ENCODE measurements around the gene LRRC27. TPM values are rescaled to one million over a fixed set of nuclear protein-coding genes. Genes with fewer than 3 reads are reported as not detected.
"Not testable (repeated sequence)": the region's sequence is repeated elsewhere in the genome, so short reads cannot be mapped to it uniquely, and the experiment has no call there.

Gene LRRC27
- polyA plus RNA-seq, 3 donors, result 25.4 to 33.2 (median 25.5) TPM

DNA sequence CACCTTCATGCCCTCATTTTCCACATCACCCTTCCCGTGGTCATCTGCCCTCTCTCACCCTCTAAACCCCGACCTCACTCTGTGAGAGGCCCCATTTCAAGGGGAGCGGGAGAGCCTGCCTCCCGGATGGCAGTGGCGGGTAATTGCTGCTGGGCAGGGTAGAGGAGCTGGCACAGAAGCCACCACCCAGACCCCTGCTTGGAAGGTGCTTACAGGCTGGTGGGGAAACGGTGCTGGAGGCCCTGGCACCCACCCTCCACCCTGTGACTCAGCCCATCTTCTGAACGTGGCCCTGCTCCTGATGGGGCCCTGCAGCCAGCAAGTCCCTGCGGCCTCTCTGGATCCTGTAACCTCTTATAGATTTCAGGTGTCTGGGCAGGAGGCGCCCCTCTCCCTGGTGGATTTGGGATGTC, 54.4 kb downstream of the LRRC27 start:
- DNase-seq, result no peak

DNA sequence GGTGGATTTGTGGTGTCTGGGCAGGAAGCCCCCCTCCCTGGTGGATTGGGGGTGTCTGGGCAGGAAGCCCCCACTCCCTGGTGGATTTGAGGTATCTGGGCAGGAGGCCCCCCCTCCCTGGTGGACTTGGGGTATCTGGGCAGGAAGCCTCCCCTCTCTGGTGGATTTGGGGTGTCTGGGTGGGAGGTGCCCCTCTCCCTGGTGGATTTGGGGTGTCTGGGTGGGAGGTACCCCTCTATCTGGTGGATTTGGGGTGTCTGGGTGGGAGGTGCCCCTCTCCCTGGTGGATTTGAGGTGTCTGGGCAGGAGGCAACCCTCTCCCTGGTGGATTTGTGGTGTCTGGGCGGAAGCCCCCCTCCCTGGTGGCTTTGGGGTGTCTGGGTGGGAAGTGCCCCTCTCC, 54.9 kb downstream of the LRRC27 start:
- DNase-seq, result not testable (repeated sequence)

DNA sequence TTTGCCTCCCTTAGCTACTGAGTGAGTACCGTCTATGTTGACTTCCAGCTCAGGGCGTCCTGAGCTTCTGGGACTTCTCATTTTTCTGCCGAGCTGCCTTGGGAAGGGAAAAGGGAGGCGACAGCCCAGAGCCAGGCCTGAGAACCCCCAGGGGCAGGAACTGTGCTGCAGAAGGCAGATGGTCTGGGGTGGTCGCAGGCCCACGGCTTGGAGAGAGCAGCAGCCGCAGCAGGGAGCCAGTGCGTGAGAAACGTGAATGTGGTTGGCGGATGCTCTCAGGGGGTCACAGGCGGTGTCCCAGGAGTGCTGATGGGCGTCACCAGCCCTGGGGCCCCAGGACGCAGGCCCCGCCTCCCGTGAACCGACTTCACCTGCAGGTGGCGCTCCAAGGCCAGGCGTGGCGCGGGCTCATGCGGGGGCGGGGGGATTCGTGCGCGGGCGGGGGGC, 55.8 kb downstream of the LRRC27 start:
- DNase-seq, result peak; percentile 52

DNA sequence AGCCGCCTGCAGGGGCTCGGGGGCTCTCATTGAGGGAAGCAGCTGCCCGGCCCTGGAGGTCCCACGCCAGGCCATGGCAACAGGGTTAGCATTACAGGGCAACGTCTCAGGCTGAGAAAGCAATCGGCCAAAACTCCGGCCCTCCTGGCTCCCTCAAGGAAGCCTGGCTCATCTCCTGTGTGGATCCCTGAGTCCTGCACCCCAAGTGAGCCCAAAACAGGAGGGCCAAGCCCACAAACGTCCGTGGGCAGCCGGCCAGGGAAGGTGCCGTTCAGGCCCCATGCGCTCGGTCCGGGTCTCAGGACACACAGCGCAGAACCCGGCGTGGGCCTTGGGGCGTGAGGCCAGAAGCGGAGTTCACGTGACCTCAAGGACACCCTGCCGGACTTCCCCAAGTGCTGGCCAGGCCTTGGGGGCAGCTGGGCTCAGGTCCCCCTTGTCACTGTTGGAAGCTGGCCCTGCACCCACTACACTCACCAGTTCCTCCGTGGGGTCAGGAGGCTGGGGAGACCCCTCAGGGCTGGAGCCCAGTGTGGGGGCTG, 57.0 kb downstream of the LRRC27 start:
- no peak for DNase-seq

DNA sequence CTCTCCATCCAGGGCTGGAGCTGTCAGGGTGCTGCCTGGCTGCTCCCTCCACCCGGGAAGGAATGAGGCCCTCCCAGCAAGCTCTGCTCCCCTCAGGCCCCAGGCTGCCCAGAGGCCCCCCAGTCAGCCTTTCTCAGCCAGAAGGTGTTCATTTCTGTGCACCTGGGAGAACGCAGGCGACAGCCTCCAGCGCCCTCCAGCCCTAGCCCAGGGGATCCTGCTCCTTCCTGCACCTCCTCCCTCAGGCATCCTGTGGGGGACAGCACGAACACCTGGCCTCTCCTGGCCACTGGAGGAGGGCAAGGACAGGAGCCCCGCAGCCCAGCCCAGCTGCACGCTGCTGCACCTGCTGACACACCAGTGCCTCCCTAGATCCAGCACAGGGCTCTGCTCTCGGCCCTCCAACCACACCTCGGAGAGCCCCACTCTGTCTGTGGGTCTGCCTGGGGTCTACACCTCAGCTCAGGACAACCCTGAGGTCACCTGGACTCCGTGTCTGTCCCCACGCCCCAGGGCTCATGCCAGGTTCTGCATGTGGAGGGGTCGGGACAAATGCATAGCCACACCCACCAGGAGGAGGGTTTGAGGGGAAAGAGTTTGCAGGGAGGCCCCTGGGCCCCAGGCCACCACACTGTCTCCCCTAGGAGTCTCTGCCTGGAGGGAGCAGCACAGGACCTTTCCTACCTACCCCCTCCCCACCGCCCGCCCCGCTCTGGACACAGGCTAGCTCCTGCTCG, 57.6 kb downstream of the LRRC27 start:
- no peak for DNase-seq

DNA sequence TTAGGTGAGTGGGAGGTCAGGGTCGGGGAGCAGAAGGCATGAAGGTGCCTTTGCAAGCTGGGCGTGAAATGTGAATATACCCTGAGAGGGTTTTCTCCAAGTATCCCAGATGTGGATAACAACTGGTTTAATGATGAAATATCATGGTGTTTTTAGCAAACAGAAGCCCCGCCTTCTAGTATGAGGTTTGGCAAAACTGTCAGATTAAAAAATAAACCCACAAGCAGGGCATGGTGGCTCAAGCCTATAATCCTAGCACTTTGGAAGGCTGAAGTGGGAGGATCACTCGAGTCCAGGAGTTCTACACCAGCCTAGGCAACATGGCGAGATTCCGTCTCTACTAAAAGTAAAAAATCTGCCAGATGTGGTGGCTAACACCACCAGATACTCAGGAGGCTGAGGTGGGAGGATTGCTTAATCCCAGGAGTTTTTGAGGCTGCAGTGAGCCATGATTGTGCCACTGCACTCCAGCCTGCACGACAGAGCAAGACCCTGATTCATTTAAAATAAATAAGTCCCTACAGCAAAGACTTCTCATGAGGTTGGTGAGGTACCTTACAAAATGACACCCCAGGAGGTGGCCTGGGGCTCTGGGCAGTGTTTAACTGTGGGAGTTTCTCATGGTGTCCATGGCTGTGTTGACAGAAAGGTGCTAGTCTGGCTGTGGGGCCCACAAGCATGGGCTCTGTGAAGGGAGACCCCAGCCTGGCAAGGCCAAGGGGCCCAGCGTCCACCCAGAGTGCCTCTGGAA, 58.4 kb downstream of the LRRC27 start:
- DNase-seq, result no peak

DNA sequence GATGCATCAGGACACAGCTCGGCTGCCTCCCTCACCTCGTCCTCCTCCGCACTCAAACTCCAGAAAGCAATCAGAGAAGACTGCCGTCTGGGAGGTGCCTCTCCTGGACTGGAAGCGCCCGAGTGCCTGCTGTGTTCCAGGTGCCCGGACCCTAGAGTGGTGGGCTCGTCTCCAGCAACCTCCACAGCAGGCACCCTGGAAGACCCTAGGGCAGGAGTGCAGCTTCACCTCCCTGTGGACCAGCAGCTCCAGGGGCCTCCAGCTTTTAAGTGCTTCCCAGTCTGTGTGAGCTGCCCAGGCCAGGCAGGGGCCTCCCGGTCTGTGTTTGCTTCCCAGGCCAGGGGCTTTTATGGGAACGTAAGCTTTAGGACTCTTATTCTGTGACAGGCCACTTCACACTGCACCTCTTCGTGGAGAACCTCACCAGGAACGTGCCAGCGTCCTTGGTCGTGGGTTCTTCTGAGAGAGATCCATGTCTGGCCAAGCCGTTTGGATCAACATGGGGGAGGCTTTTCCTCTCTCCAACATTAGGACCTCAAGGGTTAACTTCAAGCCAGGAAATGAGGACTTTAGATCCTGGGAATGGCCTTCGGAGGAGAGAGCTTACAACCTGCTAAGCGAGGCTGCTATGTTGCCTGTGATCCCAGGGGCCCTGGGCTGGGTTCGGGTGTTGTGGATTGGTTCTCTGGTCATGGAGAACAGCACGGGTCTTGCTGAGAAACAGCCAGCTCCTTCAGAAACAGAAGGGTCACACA, 59.1 kb downstream of the LRRC27 start:
- DNase-seq, result no peak

DNA sequence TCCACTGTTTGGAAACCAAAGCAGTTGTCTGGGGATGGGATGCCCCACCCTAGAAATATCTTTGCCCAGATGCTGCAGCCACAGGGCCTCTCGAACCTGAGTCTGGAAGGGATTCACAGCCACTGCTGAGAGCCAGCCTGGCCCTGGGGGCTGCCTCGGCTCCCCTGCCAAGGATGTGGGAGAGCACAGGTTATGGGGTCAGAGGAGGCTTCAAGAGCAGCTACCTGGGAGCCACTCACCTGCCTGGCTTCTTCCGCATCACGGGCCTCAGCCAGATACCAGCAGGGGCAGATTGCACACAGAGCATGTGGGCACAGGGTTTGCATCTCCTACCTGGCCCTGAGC, 59.7 kb downstream of the LRRC27 start:
- no peak for DNase-seq

DNA sequence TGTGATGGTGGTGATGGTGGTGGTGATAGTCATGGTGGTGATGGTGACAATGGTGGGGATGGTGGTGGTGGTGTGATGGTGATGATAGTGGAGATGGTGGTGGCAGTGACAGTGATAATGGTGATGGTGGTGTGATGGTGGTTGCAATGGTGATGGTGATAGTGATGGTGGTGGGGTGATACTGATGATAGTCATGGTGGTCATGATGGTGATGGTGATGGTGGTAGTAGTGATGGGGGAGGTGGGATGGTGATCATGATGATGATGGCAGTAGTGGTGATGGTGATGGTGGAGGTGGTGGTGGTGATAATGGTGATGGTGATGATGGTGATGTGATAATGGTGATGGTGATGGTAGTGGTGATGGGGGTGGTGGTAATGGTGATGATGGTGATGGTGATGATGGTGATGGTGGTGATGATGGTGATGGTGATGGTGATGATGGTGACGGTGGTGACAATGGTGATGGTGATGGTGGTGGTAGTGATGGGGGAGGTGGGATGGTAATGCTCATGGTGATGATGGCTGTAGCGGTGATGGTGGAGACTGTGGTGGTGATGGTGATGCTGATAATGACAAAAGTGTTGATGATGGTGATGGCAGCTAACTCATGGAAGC, 60.3 kb downstream of the LRRC27 start:
- DNase-seq, result no peak

DNA sequence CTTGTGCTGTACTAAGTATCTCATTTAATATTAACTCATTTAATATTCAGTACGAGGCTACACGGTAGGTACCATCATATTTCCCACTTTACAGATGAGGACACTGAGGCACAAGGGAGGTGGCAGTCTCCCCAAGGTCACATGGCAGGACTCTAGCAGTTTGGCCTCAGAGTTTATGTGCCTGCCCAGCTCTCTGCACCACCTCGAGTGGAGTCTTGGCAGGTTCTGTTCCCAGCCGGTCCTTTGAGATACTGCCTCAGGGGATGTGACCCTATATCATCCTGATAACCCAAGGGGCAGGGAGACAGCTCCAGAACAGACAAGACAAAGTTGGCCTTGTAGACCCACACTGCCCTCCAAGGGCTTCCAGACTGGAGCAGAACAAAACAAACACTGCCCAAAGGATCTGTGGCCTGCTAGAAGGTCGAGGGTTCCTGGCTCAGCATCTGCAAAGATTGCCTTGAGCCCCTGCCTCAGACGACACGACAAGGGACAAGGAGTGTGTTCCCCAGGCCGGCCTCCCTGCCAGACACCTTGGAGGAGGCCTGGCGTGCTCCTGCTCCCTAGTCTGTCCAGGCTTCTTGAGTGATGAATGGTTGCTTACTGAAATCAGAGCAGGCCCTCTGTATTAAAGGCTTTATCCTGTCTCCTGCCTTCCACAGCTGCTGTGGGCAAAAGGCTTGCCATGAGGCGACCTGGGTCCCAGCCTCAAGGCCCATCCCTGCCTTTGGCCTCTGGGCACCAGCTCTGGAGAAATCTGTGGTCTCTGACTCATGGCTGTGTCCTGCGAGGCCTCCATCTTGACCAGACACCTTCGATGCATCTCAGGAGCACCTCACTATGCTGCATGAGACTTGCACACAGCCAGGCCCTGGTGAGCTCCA, 61.1 kb downstream of the LRRC27 start:
- DNase-seq, result no peak

DNA sequence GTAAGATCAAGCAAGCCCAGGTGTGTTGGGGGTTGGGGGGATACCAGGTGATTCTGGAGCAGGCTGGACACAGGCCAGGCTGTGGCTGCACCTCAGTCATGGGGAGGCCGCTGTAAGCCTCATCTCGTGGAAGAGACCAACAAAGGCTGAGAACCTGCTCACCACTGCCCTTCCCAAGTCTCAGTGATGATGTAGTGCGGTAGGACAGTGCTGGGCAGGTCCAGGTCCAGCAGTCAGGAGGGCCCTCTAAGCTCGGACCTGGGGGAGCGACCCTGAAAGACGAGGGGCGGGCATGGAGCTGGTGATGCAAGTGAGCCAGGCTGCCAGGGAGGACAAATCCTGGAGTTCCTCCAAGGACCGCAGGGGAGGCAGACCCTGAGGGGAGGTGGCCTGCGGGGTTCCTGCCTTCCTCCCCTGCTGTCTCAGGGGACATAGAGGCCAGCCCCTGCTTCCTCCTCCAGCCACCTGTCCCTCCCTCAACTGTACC, 61.7 kb downstream of the LRRC27 start:
- no peak for DNase-seq

DNA sequence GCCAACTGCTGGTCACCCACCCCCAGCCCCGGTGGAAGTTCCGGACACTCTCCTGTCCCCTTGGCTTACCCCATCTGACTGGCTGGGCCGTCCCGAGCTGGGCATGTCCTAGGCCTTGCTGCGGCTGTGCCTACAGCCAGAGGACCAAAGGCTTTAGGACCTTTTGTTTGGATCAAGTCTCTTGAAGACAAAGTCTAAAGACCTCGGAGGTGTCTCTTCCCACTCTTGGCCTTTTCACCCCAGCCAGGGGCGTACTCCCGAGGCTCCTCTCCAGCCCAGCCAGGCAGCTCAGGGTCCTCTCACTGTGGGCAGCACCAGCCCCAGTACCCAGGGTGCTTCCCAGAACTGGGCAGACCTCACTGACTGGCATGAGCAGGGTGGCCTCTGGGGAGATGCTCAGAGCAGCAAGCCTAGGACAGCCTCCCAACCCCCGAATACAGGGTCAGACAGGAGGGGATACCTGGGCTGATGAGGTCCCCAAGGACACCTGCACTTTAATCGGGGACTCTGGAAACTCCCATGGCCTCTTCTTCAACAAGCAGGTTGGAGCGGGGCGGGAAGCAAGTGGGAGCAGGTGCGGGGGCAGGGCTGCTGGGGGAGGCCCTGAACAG, 62.3 kb downstream of the LRRC27 start:
- no peak for DNase-seq

DNA sequence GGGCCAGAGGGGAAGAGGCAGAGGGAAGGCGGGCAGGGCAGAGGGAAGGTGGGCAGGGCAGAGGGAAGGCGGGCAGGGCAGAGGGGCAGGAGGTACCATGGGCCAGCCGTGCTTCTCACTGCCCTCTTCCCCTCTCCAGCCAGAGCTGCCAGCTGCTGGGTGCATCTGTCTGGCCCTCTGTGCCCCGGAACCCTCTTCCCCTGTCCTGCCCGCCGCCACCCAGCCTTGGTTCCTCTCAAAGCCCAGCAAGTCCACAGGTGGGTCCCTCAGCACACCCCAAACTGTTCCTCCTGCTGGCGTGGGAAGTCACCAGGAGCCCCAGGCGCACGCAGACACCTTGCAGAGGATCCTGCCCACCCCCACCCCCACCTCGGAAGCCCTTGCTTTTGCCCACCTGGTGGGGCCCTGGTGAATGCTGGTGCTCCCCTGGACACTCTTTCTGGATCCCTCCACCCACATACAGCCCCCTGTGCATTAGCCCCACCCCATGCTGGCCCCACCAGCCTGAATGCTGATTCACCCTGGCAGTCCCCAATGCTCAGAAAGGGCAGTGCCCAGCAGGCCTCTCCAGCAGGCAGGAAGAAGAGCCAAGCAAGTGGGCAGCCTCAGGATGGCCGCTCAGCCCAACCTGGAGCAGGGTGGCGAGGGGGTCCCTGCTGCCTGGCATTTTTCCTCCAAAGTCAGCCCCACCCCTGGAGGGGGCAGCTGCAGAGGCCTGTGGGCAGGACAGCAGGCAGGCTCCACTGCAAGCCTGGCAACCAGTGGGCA, 63.1 kb downstream of the LRRC27 start:
- DNase-seq, result no peak

DNA sequence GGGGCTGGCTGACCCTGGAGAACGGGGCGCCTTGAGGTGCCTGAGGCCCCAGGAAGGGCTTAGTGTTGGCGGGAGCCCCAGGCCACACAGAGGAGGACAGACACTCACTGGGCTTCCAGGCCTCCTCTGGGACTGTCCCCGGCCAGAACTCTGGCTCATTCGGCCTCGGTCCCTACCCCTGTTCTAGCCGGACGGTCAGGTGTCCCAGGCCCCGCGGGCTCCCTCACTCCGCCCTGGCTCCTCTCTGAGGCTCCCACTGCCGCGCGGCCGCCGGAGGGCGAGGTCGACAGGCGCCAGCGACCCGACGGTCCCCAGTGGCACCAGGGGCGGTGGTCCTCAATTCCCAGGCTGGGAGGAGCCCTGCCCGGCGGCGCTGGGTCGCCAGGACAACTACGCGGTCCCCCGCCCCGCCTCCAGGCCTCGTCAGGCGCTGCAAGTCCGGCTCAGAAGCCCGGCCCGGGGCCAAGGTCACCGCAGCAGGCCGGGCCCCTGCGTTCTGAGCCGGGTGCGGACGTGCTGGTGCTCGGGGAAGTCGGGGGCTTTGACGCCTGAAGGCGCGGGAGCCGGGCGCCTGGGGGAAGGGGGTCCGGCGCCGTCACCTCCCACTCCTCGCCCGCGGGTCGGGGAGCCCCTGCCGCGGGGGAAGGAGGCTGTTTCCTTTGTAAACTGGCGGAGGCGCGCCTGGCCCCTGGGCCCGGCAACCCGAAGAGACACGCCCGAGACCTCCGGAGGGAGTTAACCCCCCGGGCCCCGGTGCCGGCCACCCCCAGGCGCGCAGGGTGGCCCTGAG, 63.9 kb downstream of the LRRC27 start:
- peak; percentile 53 for DNase-seq

DNA sequence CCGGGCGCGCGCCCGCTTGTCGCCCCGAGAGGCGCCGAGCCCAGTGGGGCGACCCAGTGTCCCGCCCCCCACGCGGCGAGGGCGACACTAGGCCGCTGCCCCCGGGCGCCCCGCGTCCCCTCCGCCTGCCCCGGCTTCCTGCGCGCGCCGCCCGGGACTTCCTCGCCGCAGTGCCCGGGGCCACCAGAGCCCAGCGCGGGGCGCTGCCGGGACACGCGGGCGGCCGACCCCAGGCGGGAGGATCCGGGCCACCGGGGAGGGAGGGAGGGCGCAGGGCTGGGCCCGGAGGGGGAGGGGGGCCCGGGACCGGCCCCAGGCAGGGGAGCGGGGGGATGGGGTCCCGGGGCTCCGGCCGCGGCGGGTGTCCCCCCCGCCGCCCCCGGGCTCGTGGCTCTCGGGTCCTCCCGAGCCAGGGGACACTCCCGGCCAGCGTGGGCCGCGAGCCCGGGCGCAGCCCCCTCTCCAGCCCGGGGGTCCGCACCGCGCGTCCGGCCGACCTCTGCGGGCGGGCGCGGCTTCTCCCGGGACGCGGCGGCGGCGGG, 64.6 kb downstream of the LRRC27 start:
- DNase-seq, result peak; percentile 69

DNA sequence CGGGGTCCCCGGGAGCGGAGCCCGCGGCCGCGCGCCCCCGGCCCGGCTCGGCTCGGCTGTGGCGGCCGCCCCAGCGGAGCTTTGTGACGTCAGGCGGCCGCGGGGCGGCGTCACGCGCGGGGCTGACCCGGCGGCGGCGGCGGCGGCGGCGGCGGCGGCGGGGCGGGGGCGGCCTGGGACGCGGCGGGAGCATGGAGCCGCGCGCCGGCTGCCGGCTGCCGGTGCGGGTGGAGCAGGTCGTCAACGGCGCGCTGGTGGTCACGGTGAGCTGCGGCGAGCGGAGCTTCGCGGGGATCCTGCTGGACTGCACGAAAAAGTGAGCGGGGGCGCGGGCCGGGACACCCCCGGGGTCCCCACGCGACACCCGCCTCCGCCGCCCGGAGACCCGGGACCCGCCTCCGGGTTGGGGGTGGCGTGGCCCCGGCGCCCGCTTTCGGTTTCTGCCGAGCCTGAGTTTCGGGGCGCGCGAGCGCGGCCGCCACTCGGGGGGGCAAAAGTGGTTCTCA, 65.1 kb downstream of the LRRC27 start, which contains the start of gene PWWP2B:
Gene PWWP2B, plus strand, starts transcription at position 165 of the 506 bp plus-strand sequence. Its CDS starts 27 bp downstream, at position 192.
- DNase-seq, result no peak

DNA sequence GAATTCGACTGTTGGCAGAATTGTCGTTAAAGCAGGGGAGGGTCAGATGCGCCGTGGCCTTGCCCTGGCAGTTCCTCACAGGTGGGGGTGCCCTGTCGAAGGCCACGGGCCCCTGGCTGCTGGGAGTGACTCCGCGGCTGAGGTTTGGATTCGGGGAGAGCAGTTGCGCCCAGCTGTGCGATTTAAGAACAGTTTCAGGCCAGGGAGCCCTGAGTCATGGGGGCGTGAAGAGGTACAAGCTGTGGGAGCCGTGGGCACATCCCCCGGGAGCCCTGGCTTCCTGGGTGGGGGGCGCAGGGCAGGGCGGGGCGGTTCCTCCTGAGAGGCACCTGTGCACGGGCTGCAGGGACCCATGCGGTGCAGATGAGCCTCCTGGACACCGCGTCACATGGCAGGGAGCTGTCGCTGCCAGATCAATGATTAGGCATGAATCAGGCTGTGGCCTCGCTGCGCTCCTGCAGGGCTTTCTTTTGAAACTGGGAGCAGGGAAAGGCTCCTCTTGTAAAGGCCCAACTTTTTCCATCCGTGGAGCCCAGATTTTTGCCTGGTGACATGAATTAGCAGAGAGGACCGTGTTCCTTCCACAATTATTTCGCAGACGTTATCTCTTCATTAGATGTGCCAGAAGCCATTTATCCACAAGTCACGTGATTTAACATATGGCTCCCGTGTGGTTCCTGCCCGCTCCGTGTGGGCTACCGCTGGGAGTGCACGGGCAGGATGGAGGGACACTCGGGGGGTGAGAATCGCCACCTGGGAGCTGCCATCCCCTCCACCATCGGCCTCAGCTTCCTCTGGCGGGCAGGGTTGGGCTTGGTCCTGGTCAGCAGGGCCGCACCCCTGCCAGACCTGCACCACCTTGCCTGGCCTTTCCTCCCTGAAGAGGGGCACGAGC, 65.9 kb downstream of the LRRC27 start:
- DNase-seq, result no peak

Measured in renal pelvis (tissue), 4 donors.